Keratinocyte (primary cell): ENCODE data around the gene ALDH4A1.

Source experiments
- EZH2 ChIP-seq: IDR thresholded peaks from one replicate; pipeline ENCODE4 v1.6.1; 2012; ENCODE audit warnings: inconsistent platforms, mild to moderate bottlenecking, low read length, moderate library complexity
- TF ChIP-seq, protein P1 (sequence below), 3 experiments: IDR thresholded peaks in 1 of 3; conservative IDR thresholded peaks in 1 of 3; optimal IDR thresholded peaks in 1 of 3; 2 replicates in 2 of 3; 3 replicates in 1 of 3; pipeline versions ENCODE3 to v1.5.1; 2011; ENCODE audit warnings: low read length in 3 of 3, mild to moderate bottlenecking in 3 of 3, moderate library complexity in 2 of 3, control low read depth in 1 of 3, inconsistent platforms in 1 of 3; ENCODE audit not compliant: insufficient read depth in 2 of 3; ENCODE audit errors: extremely low read depth in 1 of 3

DNA sequence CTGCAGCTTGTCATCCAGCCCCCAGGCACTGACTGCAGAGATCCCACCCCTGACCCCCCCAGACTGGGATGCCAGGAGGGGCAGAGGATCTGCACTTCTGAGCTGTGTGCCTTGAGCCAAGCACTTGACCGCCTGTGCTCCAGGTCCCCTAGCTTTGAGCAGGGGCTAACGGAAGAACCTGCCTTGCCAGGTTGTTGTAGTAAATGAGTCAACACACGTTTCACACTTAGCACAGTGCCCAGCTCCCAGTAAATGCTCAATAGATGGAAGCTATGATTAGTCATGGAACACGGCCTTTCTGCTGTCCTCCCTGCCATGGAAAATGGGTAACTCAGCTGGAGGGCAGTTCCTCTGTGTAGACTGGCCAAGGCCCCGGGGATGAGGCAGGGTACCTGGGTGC is 30.0 kb upstream of the ALDH4A1 start:
- TF ChIP-seq, protein P1, sequence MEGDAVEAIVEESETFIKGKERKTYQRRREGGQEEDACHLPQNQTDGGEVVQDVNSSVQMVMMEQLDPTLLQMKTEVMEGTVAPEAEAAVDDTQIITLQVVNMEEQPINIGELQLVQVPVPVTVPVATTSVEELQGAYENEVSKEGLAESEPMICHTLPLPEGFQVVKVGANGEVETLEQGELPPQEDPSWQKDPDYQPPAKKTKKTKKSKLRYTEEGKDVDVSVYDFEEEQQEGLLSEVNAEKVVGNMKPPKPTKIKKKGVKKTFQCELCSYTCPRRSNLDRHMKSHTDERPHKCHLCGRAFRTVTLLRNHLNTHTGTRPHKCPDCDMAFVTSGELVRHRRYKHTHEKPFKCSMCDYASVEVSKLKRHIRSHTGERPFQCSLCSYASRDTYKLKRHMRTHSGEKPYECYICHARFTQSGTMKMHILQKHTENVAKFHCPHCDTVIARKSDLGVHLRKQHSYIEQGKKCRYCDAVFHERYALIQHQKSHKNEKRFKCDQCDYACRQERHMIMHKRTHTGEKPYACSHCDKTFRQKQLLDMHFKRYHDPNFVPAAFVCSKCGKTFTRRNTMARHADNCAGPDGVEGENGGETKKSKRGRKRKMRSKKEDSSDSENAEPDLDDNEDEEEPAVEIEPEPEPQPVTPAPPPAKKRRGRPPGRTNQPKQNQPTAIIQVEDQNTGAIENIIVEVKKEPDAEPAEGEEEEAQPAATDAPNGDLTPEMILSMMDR (optimal IDR thresholded peaks at IDR 0.05 in 1 of 3, IDR thresholded peaks at IDR 0.05 in 1 of 3, conservative IDR thresholded peaks at IDR 0.05 in 1 of 3; ENCODE audit: extremely low read depth in 1 of 3, insufficient read depth in 2 of 3, low read length in 3 of 3) = no peak
- TF ChIP-seq EZH2 = no peak
